SK-N-SH (cell line): Measurements from ENCODE around the gene STRIP2. TPM values are rescaled to one million over a fixed set of nuclear protein-coding genes. Genes with fewer than 3 reads are reported as not detected.

Source experiments
- CTCF ChIA-PET: fragments of 300-600, 350-600 bp; formaldehyde crosslinking; extraction: SDS; loops from one replicate; lab custom pipeline; 2021; lab: Yijun Ruan, JAX
- POLR2A ChIA-PET: fragments of 350-600 bp; sonication (Branson Sonifier 250); formaldehyde crosslinking; extraction: SDS; loops from one replicate; lab custom pipeline; 2020; ENCODE audit warnings: antibody characterized with exemption, inconsistent platforms; lab: Yijun Ruan, JAX
- DNase-seq: peaks from one replicate; pipeline ENCODE4 v3.0.0; 2012
- H2AFZ ChIP-seq: fragments of 200-600 bp; sonication (generic); 2 replicates; pipeline ENCODE4 v1.8.1; 2016; ENCODE audit warnings: antibody characterized with exemption, mild to moderate bottlenecking, low read depth
- H3F3A ChIP-seq: fragments of 200-600 bp; sonication (generic); replicated peaks from 2 replicates; pipeline ENCODE3; 2016; ENCODE audit warnings: antibody characterized with exemption, mild to moderate bottlenecking; ENCODE audit not compliant: insufficient read depth
- H3K27ac ChIP-seq, 2 experiments: fragments of 200-500 bp in 1 of 2; fragments of 200-600 bp in 1 of 2; sonication (Bioruptor generic) in 1 of 2; sonication (generic), shearing (Covaris generic) in 1 of 2; 2 replicates each; pipeline versions ENCODE4 v1.5.1 to v1.6.1; 2014 to 2016; ENCODE audit warnings: low read depth in 2 of 2, inconsistent platforms in 1 of 2, low read length in 1 of 2, mild to moderate bottlenecking in 1 of 2, mixed read lengths in 1 of 2
- H3K27me3 ChIP-seq: fragments of 200-600 bp; sonication (generic), shearing (Covaris generic); 2 replicates; pipeline ENCODE4 v1.6.1; 2016; ENCODE audit warnings: mixed run types; ENCODE audit not compliant: insufficient read depth
- H3K36me3 ChIP-seq, 2 experiments: fragments of 200-500 bp in 1 of 2; fragments of 200-600 bp in 1 of 2; sonication (Bioruptor generic) in 1 of 2; sonication (generic) in 1 of 2; replicated peaks in 1 of 2; 2 replicates each; pipeline versions ENCODE3 to v1.5.1; 2014 to 2016; ENCODE audit warnings: low read length in 1 of 2, mild to moderate bottlenecking in 1 of 2; ENCODE audit not compliant: insufficient read depth in 2 of 2, control insufficient read depth in 1 of 2
- H3K4me1 ChIP-seq, 2 experiments: fragments of 200-500 bp in 1 of 2; fragments of 200-600 bp in 1 of 2; sonication (Bioruptor generic) in 1 of 2; sonication (generic), shearing (Covaris generic) in 1 of 2; 2 replicates each; pipeline versions ENCODE4 v1.5.1 to v1.6.1; 2014 to 2016; ENCODE audit warnings: low read depth in 1 of 2, low read length in 1 of 2, mixed run types in 1 of 2; ENCODE audit not compliant: insufficient read depth in 2 of 2, control insufficient read depth in 1 of 2
- H3K4me2 ChIP-seq: fragments of 200-600 bp; sonication (generic), shearing (Covaris generic); 2 replicates; pipeline ENCODE4 v1.6.1; 2017; ENCODE audit warnings: mixed run types
- H3K4me3 ChIP-seq, 2 experiments: fragments of 200-500 bp in 1 of 2; fragments of 200-600 bp in 1 of 2; sonication (Bioruptor generic) in 1 of 2; sonication (generic), shearing (Covaris generic) in 1 of 2; 2 replicates each; pipeline versions ENCODE4 v1.5.1 to v1.8.1; 2014 to 2016; ENCODE audit warnings: low read depth in 2 of 2, inconsistent platforms in 1 of 2, low read length in 1 of 2, mild to moderate bottlenecking in 1 of 2, mixed read lengths in 1 of 2, moderate library complexity in 1 of 2
- H3K79me2 ChIP-seq: fragments of 200-600 bp; sonication (generic); 2 replicates; pipeline ENCODE4 v1.8.1; 2017; ENCODE audit warnings: mild to moderate bottlenecking; ENCODE audit not compliant: insufficient read depth
- H3K9ac ChIP-seq: fragments of 200-600 bp; sonication (generic); 2 replicates; pipeline ENCODE4 v1.6.1; 2017; ENCODE audit warnings: mixed run types
- H3K9me2 ChIP-seq: fragments of 200-600 bp; sonication (generic); 2 replicates; pipeline ENCODE4 v1.6.1; 2017; ENCODE audit warnings: mixed run types
- H3K9me3 ChIP-seq: fragments of 200-600 bp; sonication (generic); 2 replicates; pipeline ENCODE4 v1.6.1; 2017; ENCODE audit warnings: mixed run types, mild to moderate bottlenecking, moderate library complexity
- H4K20me1 ChIP-seq: fragments of 200-600 bp; sonication (generic); 2 replicates; pipeline ENCODE4 v1.6.1; 2017; ENCODE audit warnings: mild to moderate bottlenecking, mixed run types; ENCODE audit not compliant: insufficient read depth
- CHD2 ChIP-seq: fragments of 150-350 bp; IDR thresholded peaks from 2 replicates; pipeline ENCODE4 v1.6.1; 2018; ENCODE audit warnings: low read length; ENCODE audit not compliant: partially characterized antibody
- FOXM1 ChIP-seq: IDR thresholded peaks from 2 replicates; pipeline ENCODE4 v1.4.0; 2012; ENCODE audit warnings: low read depth, mild to moderate bottlenecking
- GATA2 ChIP-seq: sonication (generic); formaldehyde crosslinking; IDR thresholded peaks from 2 replicates; pipeline ENCODE4 v1.5.0; 2020; ENCODE audit warnings: mild to moderate bottlenecking, missing genetic modification reagents
- MEF2A ChIP-seq: IDR thresholded peaks from 2 replicates; pipeline ENCODE4 v1.4.0; 2012; ENCODE audit warnings: low read depth, borderline replicate concordance
- NRF1 ChIP-seq: IDR thresholded peaks from 2 replicates; pipeline ENCODE4 v1.6.1; 2012; ENCODE audit warnings: low read depth, mild to moderate bottlenecking, low read length
- RAD21 ChIP-seq: IDR thresholded peaks from 2 replicates; pipeline ENCODE4 v1.6.1; 2012; ENCODE audit warnings: mild to moderate bottlenecking, low read length
- SIN3A ChIP-seq: IDR thresholded peaks from 2 replicates; pipeline ENCODE4 v1.6.1; 2012; ENCODE audit warnings: low read depth, mild to moderate bottlenecking, low read length, moderate library complexity, borderline replicate concordance
- TEAD4 ChIP-seq: IDR thresholded peaks from 2 replicates; pipeline ENCODE4 v1.4.0; 2012; ENCODE audit warnings: mild to moderate bottlenecking, borderline replicate concordance; ENCODE audit not compliant: insufficient read depth
- YY1 ChIP-seq: IDR thresholded peaks from 2 replicates; pipeline ENCODE4 v1.4.0; 2012; ENCODE audit warnings: low read depth, mild to moderate bottlenecking
- WGBS: methylation state at CpG from one replicate; pipeline ENCODE4 v1.1.6; 2017; ENCODE audit warnings: low lambda C conversion rate; 5-methylcytosine and 5-hydroxymethylcytosine counted together
- polyA plus RNA-seq, 3 experiments: library from polyadenylated mRNA; depleted of rRNA; stranded (reverse); fragments of >200 nt; gene quantifications; 2 replicates each; pipeline ENCODE4 v1.2.3, GENCODE V29; 2012
- TF ChIP-seq, protein P1 (sequence below): IDR thresholded peaks from 2 replicates; pipeline ENCODE4 v1.6.1; 2012; ENCODE audit warnings: mild to moderate bottlenecking, low read depth, low read length, moderate library complexity
- TF ChIP-seq, protein P2 (sequence below): IDR thresholded peaks from 2 replicates; pipeline ENCODE4 v1.4.0; 2012; ENCODE audit warnings: low read depth, borderline replicate concordance
- TF ChIP-seq, protein P3 (sequence below): fragments of 200-600 bp; sonication (generic); IDR thresholded peaks from 2 replicates; pipeline ENCODE4 v1.6.1; 2017; ENCODE audit warnings: antibody characterized with exemption, mild to moderate bottlenecking, moderate library complexity
- TF ChIP-seq, protein P4 (sequence below): IDR thresholded peaks from 2 replicates; pipeline ENCODE4 v1.4.0; 2012; ENCODE audit warnings: low read depth

The STRIP2 gene
- polyA plus RNA-seq, 1 of the 3 experiments (the other 2 are of a cell fraction) = 4.9 TPM

GRCh38 chr7:129502708-129503685, 68.8 kb downstream of the STRIP2 start:
- peak overlapping the region; percentile 48; the same call in 1 of the 2 replicates for H3K9ac ChIP-seq
- H3K9me2 ChIP-seq = no peaks in the 10 kb centered on the region
- no peaks in the 10 kb centered on the region for H3K36me3 ChIP-seq
- H3K4me2 ChIP-seq = peak overlapping the region; percentile 76
- no peaks in the 10 kb centered on the region for H3K27me3 ChIP-seq
- no peaks in the 10 kb centered on the region for H3F3A ChIP-seq
- WGBS = 36% methylated on average over 48 of the region's 58 CpGs
- H3K27ac ChIP-seq = no peak overlapping the region
- peak overlapping the region; percentile 54 to 73 for H3K4me3 ChIP-seq
- POLR2A ChIA-PET = interaction anchor here (1.0 kb wide), 1 partner anchor 109 kb away, joined by 3 read pairs; no protein-coding TSS in a partner anchor
- no peaks in the 10 kb centered on the region for H3K79me2 ChIP-seq
- H4K20me1 ChIP-seq = no peaks in the 10 kb centered on the region
- H3K4me1 ChIP-seq = peaks cover 0 to 7% of the 10 kb centered on the region in 2 experiments; a peak in 1 of 4 replicates
- peak overlapping the region; percentile 98 for H2AFZ ChIP-seq
- CTCF ChIA-PET = interaction anchor here (0.6 to 3.9 kb wide), 20 partner anchors 11 to 160 kb away, joined by 3 to 19 read pairs (median 3); no protein-coding TSS in a partner anchor
- H3K9me3 ChIP-seq = no peaks in the 10 kb centered on the region
- DNase-seq = peak; percentile 90
- TF ChIP-seq, protein P1, sequence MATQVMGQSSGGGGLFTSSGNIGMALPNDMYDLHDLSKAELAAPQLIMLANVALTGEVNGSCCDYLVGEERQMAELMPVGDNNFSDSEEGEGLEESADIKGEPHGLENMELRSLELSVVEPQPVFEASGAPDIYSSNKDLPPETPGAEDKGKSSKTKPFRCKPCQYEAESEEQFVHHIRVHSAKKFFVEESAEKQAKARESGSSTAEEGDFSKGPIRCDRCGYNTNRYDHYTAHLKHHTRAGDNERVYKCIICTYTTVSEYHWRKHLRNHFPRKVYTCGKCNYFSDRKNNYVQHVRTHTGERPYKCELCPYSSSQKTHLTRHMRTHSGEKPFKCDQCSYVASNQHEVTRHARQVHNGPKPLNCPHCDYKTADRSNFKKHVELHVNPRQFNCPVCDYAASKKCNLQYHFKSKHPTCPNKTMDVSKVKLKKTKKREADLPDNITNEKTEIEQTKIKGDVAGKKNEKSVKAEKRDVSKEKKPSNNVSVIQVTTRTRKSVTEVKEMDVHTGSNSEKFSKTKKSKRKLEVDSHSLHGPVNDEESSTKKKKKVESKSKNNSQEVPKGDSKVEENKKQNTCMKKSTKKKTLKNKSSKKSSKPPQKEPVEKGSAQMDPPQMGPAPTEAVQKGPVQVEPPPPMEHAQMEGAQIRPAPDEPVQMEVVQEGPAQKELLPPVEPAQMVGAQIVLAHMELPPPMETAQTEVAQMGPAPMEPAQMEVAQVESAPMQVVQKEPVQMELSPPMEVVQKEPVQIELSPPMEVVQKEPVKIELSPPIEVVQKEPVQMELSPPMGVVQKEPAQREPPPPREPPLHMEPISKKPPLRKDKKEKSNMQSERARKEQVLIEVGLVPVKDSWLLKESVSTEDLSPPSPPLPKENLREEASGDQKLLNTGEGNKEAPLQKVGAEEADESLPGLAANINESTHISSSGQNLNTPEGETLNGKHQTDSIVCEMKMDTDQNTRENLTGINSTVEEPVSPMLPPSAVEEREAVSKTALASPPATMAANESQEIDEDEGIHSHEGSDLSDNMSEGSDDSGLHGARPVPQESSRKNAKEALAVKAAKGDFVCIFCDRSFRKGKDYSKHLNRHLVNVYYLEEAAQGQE = no peak
- TF ChIP-seq NRF1 = no peak
- TF ChIP-seq, protein P2, sequence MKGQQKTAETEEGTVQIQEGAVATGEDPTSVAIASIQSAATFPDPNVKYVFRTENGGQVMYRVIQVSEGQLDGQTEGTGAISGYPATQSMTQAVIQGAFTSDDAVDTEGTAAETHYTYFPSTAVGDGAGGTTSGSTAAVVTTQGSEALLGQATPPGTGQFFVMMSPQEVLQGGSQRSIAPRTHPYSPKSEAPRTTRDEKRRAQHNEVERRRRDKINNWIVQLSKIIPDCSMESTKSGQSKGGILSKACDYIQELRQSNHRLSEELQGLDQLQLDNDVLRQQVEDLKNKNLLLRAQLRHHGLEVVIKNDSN = no peak
- TF ChIP-seq TEAD4 = no peak
- TF ChIP-seq MEF2A = no peak
- TF ChIP-seq GATA2 (CRISPR knock-in tag) = no peak
- TF ChIP-seq SIN3A = no peak
- no peak for TF ChIP-seq FOXM1
- TF ChIP-seq, protein P3, sequence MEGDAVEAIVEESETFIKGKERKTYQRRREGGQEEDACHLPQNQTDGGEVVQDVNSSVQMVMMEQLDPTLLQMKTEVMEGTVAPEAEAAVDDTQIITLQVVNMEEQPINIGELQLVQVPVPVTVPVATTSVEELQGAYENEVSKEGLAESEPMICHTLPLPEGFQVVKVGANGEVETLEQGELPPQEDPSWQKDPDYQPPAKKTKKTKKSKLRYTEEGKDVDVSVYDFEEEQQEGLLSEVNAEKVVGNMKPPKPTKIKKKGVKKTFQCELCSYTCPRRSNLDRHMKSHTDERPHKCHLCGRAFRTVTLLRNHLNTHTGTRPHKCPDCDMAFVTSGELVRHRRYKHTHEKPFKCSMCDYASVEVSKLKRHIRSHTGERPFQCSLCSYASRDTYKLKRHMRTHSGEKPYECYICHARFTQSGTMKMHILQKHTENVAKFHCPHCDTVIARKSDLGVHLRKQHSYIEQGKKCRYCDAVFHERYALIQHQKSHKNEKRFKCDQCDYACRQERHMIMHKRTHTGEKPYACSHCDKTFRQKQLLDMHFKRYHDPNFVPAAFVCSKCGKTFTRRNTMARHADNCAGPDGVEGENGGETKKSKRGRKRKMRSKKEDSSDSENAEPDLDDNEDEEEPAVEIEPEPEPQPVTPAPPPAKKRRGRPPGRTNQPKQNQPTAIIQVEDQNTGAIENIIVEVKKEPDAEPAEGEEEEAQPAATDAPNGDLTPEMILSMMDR = peak; percentile 39
- no peak for TF ChIP-seq YY1
- no peak for TF ChIP-seq CHD2
- peak; percentile 24; the same call in 1 of the 2 replicates for TF ChIP-seq RAD21
- TF ChIP-seq, protein P4, sequence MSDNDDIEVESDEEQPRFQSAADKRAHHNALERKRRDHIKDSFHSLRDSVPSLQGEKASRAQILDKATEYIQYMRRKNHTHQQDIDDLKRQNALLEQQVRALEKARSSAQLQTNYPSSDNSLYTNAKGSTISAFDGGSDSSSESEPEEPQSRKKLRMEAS = no peak
